Uterus (tissue), 4 donors: ENCODE measurements around the gene CPLANE1. TPM values are rescaled to one million over a fixed set of nuclear protein-coding genes. Genes with fewer than 3 reads are reported as not detected.

Experiments
- DNase-seq, 2 donors: peaks; one replicate each; pipeline ENCODE4 v3.0.0-alpha.2; 2019 to 2020
- H3K27ac ChIP-seq, 2 donors: fragments of 200-600 bp; sonication (generic); 1 replicate in 1 of 2; 2 replicates in 1 of 2; pipeline ENCODE4 v1.5.1; 2016 to 2018
- H3K27me3 ChIP-seq, 2 donors: fragments of 200-600 bp; sonication (generic); one replicate each; pipeline ENCODE4 v1.5.1; 2018 to 2019; ENCODE audit warnings: control low read depth in 1 of 2
- H3K36me3 ChIP-seq, 2 donors: fragments of 200-600 bp; sonication (generic); one replicate each; pipeline ENCODE4 v1.5.1; 2019; ENCODE audit warnings: control low read depth in 1 of 2
- H3K4me1 ChIP-seq, 2 donors: fragments of 200-600 bp; sonication (generic); one replicate each; pipeline ENCODE4 v1.5.1; 2018 to 2019; ENCODE audit warnings: control low read depth in 1 of 2
- H3K4me3 ChIP-seq, 2 donors: fragments of 200-600 bp; sonication (generic); 1 replicate in 1 of 2; 2 replicates in 1 of 2; pipeline ENCODE4 v1.5.1; 2018 to 2019; ENCODE audit warnings: mild to moderate bottlenecking in 1 of 2
- H3K9me3 ChIP-seq, 2 donors: fragments of 200-600 bp; sonication (generic); one replicate each; pipeline ENCODE4 v1.5.1; 2019; ENCODE audit warnings: control low read depth in 1 of 2
- CTCF ChIP-seq, 4 experiments: fragments of 200-600 bp in 2 of 4; fragments of 450-650 bp in 2 of 4; sonication (generic) in 2 of 4; IDR thresholded peaks; one replicate each; pipeline ENCODE4 v1.5.1; 2016 to 2019; ENCODE audit warnings: antibody characterized with exemption in 4 of 4, mild to moderate bottlenecking in 2 of 4, moderate library complexity in 1 of 4
- POLR2A ChIP-seq, 2 donors: fragments of 450-650 bp; IDR thresholded peaks; one replicate each; pipeline ENCODE4 v1.6.1; 2016; ENCODE audit warnings: antibody characterized with exemption in 2 of 2, mild to moderate bottlenecking in 1 of 2, moderate library complexity in 1 of 2
- intact Hi-C: fragments of 100-400 bp; cut with DNase I; formaldehyde crosslinking; loops from one replicate; pipeline ENCODE4 v1.15.1; 2023; ENCODE audit warnings: low total_unique reads
- total RNA-seq, 4 donors: library from RNA; depleted of rRNA in 3 of 4; stranded (reverse); fragments of >200 nt in 3 of 4; gene quantifications; one replicate each; pipeline versions ENCODE4 v1.1.0 to v1.2.4, GENCODE V29; 2014 to 2023
- donor health status: DM: yes; HTN: yes; CAD: no.

CPLANE1 gene
- total RNA-seq, 4 donors from 2014 or later, result 22.4 to 68.2 (median 35.9) TPM

GRCh38 chr5:37207802-37208201 lies 41.4 kb downstream of the CPLANE1 start:
- Histone ChIP-seq H3K27ac (no peak overlapping the region), H3K4me1 (no peaks in the 10 kb centered on the region), H3K9me3 (no peaks in the 10 kb centered on the region), H3K27me3 (no peaks in the 10 kb centered on the region), H3K36me3 (no peaks in the 10 kb centered on the region), H3K4me3 (no peak overlapping the region)
- intact Hi-C loops, result no loop called here
- DNase-seq, result no peak
- TF ChIP-seq POLR2A (IDR thresholded peaks at IDR 0.05) (no peak), CTCF (IDR thresholded peaks at IDR 0.05) (no peak)

GRCh38 chr5:37206736-37207135 lies 42.4 kb downstream of the CPLANE1 start:
- TF ChIP-seq POLR2A (IDR thresholded peaks at IDR 0.05) (no peak), CTCF (IDR thresholded peaks at IDR 0.05) (no peak)
- DNase-seq, result no peak
- H3K27ac ChIP-seq, result no peak overlapping the region
- no peaks in the 10 kb centered on the region for H3K4me1 ChIP-seq
- H3K36me3 ChIP-seq, result no peaks in the 10 kb centered on the region
- H3K9me3 ChIP-seq, result no peaks in the 10 kb centered on the region
- no peak overlapping the region for H3K4me3 ChIP-seq
- intact Hi-C loops, result no loop called here
- H3K27me3 ChIP-seq, result no peaks in the 10 kb centered on the region

DNA sequence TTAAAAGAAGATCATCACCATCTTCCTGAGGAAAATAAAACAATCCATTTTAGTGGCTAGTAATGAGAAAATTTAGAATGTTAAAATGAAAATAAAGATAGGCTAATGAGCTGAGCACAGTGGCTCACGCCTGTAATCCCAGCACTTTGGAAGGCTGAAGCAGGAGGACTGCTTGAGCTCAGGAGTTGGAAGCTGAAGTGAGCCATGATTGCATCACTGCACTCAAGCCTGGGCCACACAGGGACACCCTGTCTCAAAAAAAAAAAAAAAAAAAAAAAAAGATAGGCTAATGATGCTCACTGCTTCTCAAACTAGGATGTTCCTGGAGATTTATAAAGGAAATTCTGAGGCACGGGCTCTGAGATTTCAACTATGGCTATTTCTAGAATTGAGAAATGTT lies 50.3 kb downstream of the CPLANE1 start:
- TF ChIP-seq POLR2A (IDR thresholded peaks at IDR 0.05), result no peak
- no peak for TF ChIP-seq CTCF (IDR thresholded peaks at IDR 0.05)
- H3K36me3 ChIP-seq, result no peaks in the 10 kb centered on the region
- no peaks in the 10 kb centered on the region for H3K27me3 ChIP-seq
- no peak for DNase-seq
- no peak overlapping the region for H3K4me3 ChIP-seq
- H3K9me3 ChIP-seq, result no peaks in the 10 kb centered on the region
- H3K4me1 ChIP-seq, result no peaks in the 10 kb centered on the region
- H3K27ac ChIP-seq, result no peak overlapping the region
- intact Hi-C loops, result no loop called here

DNA sequence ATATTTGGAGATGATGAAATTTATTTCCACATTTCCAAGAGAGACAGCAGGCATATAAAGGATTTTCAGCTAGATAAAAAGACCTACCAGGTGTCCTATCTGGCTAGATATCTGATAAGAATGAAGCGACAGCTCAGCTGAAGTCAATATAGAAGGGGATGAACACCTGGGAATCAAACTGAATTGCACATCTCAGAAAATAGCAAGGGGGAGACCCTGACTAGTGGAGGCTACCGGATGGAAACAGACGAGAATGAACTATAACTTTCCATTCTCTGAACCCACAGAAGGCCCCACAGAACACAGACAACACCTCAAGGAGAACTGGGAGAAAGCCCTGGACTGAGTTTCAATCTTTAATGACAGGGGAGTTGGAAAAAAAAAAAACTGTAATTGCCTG lies 51.1 kb downstream of the CPLANE1 start:
- Histone ChIP-seq H3K27ac (no peak overlapping the region), H3K27me3 (no peaks in the 10 kb centered on the region), H3K9me3 (no peaks in the 10 kb centered on the region), H3K36me3 (no peaks in the 10 kb centered on the region), H3K4me1 (no peaks in the 10 kb centered on the region), H3K4me3 (no peak overlapping the region)
- intact Hi-C loops, result no loop called here
- no peak for DNase-seq
- TF ChIP-seq POLR2A (IDR thresholded peaks at IDR 0.05) (no peak), CTCF (IDR thresholded peaks at IDR 0.05) (no peak)

- Histone ChIP-seq H3K27me3 (no peaks in the 10 kb centered on the region), H3K4me3 (no peak overlapping the region), H3K36me3 (no peaks in the 10 kb centered on the region), H3K4me1 (no peaks in the 10 kb centered on the region), H3K27ac (no peak overlapping the region), H3K9me3 (no peaks in the 10 kb centered on the region)
- DNase-seq, result no peak
- no peak for TF ChIP-seq CTCF (IDR thresholded peaks at IDR 0.05)
- no peak for TF ChIP-seq POLR2A (IDR thresholded peaks at IDR 0.05)
- intact Hi-C loops, result no loop called here
These were observed 51.7 kb downstream of the CPLANE1 start for GRCh38 chr5:37197340-37198050.
